Liver (tissue), 3 donors: ENCODE results near the gene RRM2.

ENCODE experiments used
- CTCF ChIP-seq: fragments of 150-350 bp; IDR thresholded peaks from 2 replicates; pipeline ENCODE4 v1.5.1; 2017; ENCODE audit warnings: improper control_type of control experiment, low read depth, low read length; ENCODE audit not compliant: missing input control
- EGR1 ChIP-seq, 2 donors: IDR thresholded peaks; 2 replicates each; pipeline ENCODE4 v1.6.1; 2016 to 2018; ENCODE audit warnings: antibody characterized with exemption in 2 of 2, low read depth in 2 of 2
- GABPA ChIP-seq, 2 donors: IDR thresholded peaks in 1 of 2; conservative IDR thresholded peaks in 1 of 2; 2 replicates each; pipeline ENCODE4 v1.6.1; 2016; ENCODE audit warnings: antibody characterized with exemption in 2 of 2, mild to moderate bottlenecking in 1 of 2, moderate library complexity in 1 of 2
- HNF4G ChIP-seq: IDR thresholded peaks from 2 replicates; pipeline ENCODE4 v1.6.1; 2016; ENCODE audit warnings: antibody characterized with exemption
- JUND ChIP-seq, 2 donors: IDR thresholded peaks; 2 replicates each; pipeline ENCODE4 v1.6.1; 2016; ENCODE audit warnings: antibody characterized with exemption in 2 of 2
- RAD21 ChIP-seq, 2 donors: IDR thresholded peaks; 2 replicates each; pipeline ENCODE4 v1.6.1; 2016; ENCODE audit warnings: antibody characterized with exemption in 2 of 2, mild to moderate bottlenecking in 2 of 2
- RXRA ChIP-seq, 2 donors: IDR thresholded peaks; 2 replicates each; pipeline ENCODE4 v1.6.1; 2017 to 2018; ENCODE audit warnings: antibody characterized with exemption in 2 of 2, mild to moderate bottlenecking in 1 of 2
- SP1 ChIP-seq: IDR thresholded peaks from 2 replicates; pipeline ENCODE4 v1.6.1; 2018; ENCODE audit warnings: antibody characterized with exemption, mild to moderate bottlenecking
- YY1 ChIP-seq: IDR thresholded peaks from 2 replicates; pipeline ENCODE4 v1.6.1; 2016; ENCODE audit warnings: antibody characterized with exemption, mild to moderate bottlenecking
- TF ChIP-seq, protein P1 (sequence below): IDR thresholded peaks from 2 replicates; pipeline ENCODE4 v1.6.1; 2016; ENCODE audit warnings: antibody characterized with exemption
- TF ChIP-seq, protein P2 (sequence below): IDR thresholded peaks from 2 replicates; pipeline ENCODE4 v1.6.1; 2016; ENCODE audit warnings: antibody characterized with exemption, mild to moderate bottlenecking
- donor health status: healthy.
- donor health status: healthy.

DNA sequence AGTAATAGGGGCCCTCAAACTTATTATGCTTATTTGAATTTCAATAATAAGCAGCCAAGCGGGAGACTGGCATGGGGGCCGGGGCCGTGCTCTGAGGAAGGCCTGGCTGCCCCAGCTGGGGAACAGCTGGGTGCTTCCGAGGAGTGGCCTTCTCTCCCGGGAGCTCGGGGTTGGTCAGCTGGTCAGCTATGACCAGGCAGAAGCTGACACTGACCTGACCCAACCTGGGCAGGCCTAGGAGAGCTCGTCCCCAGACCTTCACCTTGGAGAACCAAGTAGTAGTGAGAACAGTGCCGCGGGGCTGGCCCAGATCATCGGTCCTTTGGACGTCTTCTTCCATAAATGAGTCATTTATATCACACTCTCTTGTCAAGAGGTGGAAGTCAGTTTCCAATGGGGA is 36.1 kb downstream of the RRM2 start:
- TF ChIP-seq CTCF, result no peak
- TF ChIP-seq, protein P1, sequence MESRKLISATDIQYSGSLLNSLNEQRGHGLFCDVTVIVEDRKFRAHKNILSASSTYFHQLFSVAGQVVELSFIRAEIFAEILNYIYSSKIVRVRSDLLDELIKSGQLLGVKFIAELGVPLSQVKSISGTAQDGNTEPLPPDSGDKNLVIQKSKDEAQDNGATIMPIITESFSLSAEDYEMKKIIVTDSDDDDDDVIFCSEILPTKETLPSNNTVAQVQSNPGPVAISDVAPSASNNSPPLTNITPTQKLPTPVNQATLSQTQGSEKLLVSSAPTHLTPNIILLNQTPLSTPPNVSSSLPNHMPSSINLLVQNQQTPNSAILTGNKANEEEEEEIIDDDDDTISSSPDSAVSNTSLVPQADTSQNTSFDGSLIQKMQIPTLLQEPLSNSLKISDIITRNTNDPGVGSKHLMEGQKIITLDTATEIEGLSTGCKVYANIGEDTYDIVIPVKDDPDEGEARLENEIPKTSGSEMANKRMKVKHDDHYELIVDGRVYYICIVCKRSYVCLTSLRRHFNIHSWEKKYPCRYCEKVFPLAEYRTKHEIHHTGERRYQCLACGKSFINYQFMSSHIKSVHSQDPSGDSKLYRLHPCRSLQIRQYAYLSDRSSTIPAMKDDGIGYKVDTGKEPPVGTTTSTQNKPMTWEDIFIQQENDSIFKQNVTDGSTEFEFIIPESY, result no peak
- no peak for TF ChIP-seq RXRA (IDR thresholded peaks at IDR 0.05)
- no peak for TF ChIP-seq JUND (IDR thresholded peaks at IDR 0.05)
- no peak for TF ChIP-seq GABPA (IDR thresholded peaks at IDR 0.05 in 1 of 2, conservative IDR thresholded peaks at IDR 0.05 in 1 of 2)
- TF ChIP-seq RAD21 (IDR thresholded peaks at IDR 0.05), result no peak
- TF ChIP-seq, protein P2, sequence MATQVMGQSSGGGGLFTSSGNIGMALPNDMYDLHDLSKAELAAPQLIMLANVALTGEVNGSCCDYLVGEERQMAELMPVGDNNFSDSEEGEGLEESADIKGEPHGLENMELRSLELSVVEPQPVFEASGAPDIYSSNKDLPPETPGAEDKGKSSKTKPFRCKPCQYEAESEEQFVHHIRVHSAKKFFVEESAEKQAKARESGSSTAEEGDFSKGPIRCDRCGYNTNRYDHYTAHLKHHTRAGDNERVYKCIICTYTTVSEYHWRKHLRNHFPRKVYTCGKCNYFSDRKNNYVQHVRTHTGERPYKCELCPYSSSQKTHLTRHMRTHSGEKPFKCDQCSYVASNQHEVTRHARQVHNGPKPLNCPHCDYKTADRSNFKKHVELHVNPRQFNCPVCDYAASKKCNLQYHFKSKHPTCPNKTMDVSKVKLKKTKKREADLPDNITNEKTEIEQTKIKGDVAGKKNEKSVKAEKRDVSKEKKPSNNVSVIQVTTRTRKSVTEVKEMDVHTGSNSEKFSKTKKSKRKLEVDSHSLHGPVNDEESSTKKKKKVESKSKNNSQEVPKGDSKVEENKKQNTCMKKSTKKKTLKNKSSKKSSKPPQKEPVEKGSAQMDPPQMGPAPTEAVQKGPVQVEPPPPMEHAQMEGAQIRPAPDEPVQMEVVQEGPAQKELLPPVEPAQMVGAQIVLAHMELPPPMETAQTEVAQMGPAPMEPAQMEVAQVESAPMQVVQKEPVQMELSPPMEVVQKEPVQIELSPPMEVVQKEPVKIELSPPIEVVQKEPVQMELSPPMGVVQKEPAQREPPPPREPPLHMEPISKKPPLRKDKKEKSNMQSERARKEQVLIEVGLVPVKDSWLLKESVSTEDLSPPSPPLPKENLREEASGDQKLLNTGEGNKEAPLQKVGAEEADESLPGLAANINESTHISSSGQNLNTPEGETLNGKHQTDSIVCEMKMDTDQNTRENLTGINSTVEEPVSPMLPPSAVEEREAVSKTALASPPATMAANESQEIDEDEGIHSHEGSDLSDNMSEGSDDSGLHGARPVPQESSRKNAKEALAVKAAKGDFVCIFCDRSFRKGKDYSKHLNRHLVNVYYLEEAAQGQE, result no peak
- TF ChIP-seq YY1, result no peak
- no peak for TF ChIP-seq HNF4G
- no peak for TF ChIP-seq SP1
- TF ChIP-seq EGR1 (IDR thresholded peaks at IDR 0.05; ENCODE audit: low read depth in 2 of 2), result no peak
